Measurements from ENCODE around the gene CLUH.
"Not testable (repeated sequence)": the region's sequence is repeated elsewhere in the genome, so short reads cannot be mapped to it uniquely, and the experiment has no call there.

Gene CLUH

GRCh38 chr17:2687074-2687418 is 24.5 kb downstream of the CLUH start:
- DNase-seq (ENCODE audit: low spot score): no peak

- DNase-seq (ENCODE audit: low spot score): no peak
Measured at GRCh38 chr17:2685696-2686095, 25.9 kb downstream of the CLUH start.

- no peak for DNase-seq (ENCODE audit: low spot score)
Measured at GRCh38 chr17:2684549-2684948, 27.0 kb downstream of the CLUH start.

- DNase-seq (ENCODE audit: low spot score): no peak
Measured at GRCh38 chr17:2683912-2684311, 27.7 kb downstream of the CLUH start.

GRCh38 chr17:2682176-2682938 is 29.2 kb downstream of the CLUH start:
- no peak for DNase-seq (ENCODE audit: low spot score)

- no peak for DNase-seq (ENCODE audit: low spot score)
Measured at GRCh38 chr17:2681650-2682049, 29.9 kb downstream of the CLUH start.

GRCh38 chr17:2680961-2681360 is 30.6 kb downstream of the CLUH start:
- no peak for DNase-seq (ENCODE audit: low spot score)

GRCh38 chr17:2679247-2679646 is 32.3 kb downstream of the CLUH start:
- not testable (repeated sequence) for DNase-seq (ENCODE audit: low spot score)

- no peak for DNase-seq (ENCODE audit: low spot score)
Measured at GRCh38 chr17:2672026-2672425, 39.5 kb downstream of the CLUH start.

- DNase-seq (ENCODE audit: low spot score): not testable (repeated sequence)
Measured at GRCh38 chr17:2660410-2660809, 51.2 kb downstream of the CLUH start.

GRCh38 chr17:2659337-2659736 is 52.2 kb downstream of the CLUH start:
- DNase-seq (ENCODE audit: low spot score): not testable (repeated sequence)

- DNase-seq (ENCODE audit: low spot score): no peak
Measured at GRCh38 chr17:2656283-2656682, 55.3 kb downstream of the CLUH start.

GRCh38 chr17:2655546-2655945 is 56.0 kb downstream of the CLUH start:
- DNase-seq (ENCODE audit: low spot score): no peak

GRCh38 chr17:2652911-2653310 is 58.7 kb downstream of the CLUH start:
- DNase-seq (ENCODE audit: low spot score): not testable (repeated sequence)

- DNase-seq (ENCODE audit: low spot score): no peak
Measured at GRCh38 chr17:2649191-2649590, 62.4 kb downstream of the CLUH start.

GRCh38 chr17:2647957-2648356 is 63.6 kb downstream of the CLUH start:
- DNase-seq (ENCODE audit: low spot score): no peak

- no peak for DNase-seq (ENCODE audit: low spot score)
Measured at GRCh38 chr17:2644971-2645370, 66.6 kb downstream of the CLUH start.

Data from germinal center (tissue), 1 donor.